Osteoblast (primary cell): ENCODE results near the gene MYCL. TPM values are rescaled to one million over a fixed set of nuclear protein-coding genes. Genes with fewer than 3 reads are reported as not detected.

Experiments used
- DNase-seq: peaks from one replicate; pipeline ENCODE4 v3.0.0; 2011; ENCODE audit warnings: low spot score, mixed read lengths; ENCODE audit not compliant: insufficient read length; ENCODE audit errors: missing footprints
- H2AFZ ChIP-seq: 2 replicates; pipeline ENCODE4 v1.6.0; 2011; ENCODE audit warnings: mild to moderate bottlenecking, low read length
- H3K27ac ChIP-seq: 2 replicates; pipeline ENCODE4 v1.5.1; 2011; ENCODE audit warnings: mild to moderate bottlenecking, low read depth, low read length, moderate library complexity
- H3K27me3 ChIP-seq: 2 replicates; pipeline ENCODE4 v1.6.0; 2012; ENCODE audit warnings: mild to moderate bottlenecking, control low read depth, inconsistent platforms, low read length, moderate library complexity; ENCODE audit not compliant: insufficient read depth
- H3K36me3 ChIP-seq: 2 replicates; pipeline ENCODE4 v1.5.1; 2011; ENCODE audit warnings: mild to moderate bottlenecking, low read length, control low read depth, moderate library complexity; ENCODE audit not compliant: insufficient read depth
- H3K4me1 ChIP-seq: 2 replicates; pipeline ENCODE4 v1.5.1; 2011; ENCODE audit warnings: mild to moderate bottlenecking, low read length, control low read depth, moderate library complexity; ENCODE audit not compliant: insufficient read depth
- H3K4me2 ChIP-seq: 2 replicates; pipeline ENCODE4 v1.6.0; 2011; ENCODE audit warnings: mild to moderate bottlenecking, low read length; ENCODE audit not compliant: insufficient read depth
- H3K4me3 ChIP-seq: fragments of 200-600 bp; sonication (generic); 3 replicates; pipeline ENCODE4 v1.5.1; 2012; ENCODE audit warnings: mild to moderate bottlenecking, low read length, inconsistent platforms; ENCODE audit not compliant: insufficient read depth
- H3K79me2 ChIP-seq: 2 replicates; pipeline ENCODE4 v1.6.0; 2012; ENCODE audit warnings: mild to moderate bottlenecking, low read length, control low read depth, inconsistent platforms; ENCODE audit not compliant: insufficient read depth
- H3K9me3 ChIP-seq: 2 replicates; pipeline ENCODE4 v1.5.1; 2011; ENCODE audit warnings: low read depth, low read length, control low read depth
- H4K20me1 ChIP-seq: 2 replicates; pipeline ENCODE4 v1.6.0; 2012; ENCODE audit warnings: mild to moderate bottlenecking, low read length, control low read depth; ENCODE audit not compliant: insufficient read depth
- total RNA-seq: library from RNA; depleted of rRNA; stranded (reverse); fragments of >200 nt; gene quantifications from 2 replicates; pipeline ENCODE4 v1.2.3, GENCODE V29; 2012
- TF ChIP-seq, protein P1 (sequence below): IDR thresholded peaks from 2 replicates; pipeline ENCODE4 v1.5.1; 2011; ENCODE audit warnings: mild to moderate bottlenecking, low read depth, low read length, moderate library complexity; ENCODE audit errors: extremely low read depth

The MYCL gene
- total RNA-seq, 1 donor = 0.72 TPM

DNA sequence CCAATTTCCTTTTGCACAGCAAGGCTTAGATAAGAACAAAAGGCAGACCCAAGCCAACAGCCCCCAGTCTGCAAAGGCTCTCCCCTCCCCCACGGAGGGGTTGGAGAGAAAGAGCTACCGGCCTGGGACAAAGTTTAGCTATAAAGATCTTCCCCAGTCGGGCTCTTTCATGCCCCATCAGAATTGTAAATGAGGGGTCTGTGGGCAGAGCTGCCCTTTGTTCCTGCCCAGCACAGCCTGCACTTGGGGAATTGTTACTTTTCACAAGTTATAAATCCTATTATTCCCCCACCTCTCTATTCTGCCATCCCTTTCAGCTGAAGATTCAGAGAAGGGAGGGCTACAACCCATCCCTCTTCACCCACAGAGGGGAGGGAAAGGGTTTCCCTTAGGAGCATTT lies 3.5 kb downstream of the MYCL start:
- TF ChIP-seq, protein P1, sequence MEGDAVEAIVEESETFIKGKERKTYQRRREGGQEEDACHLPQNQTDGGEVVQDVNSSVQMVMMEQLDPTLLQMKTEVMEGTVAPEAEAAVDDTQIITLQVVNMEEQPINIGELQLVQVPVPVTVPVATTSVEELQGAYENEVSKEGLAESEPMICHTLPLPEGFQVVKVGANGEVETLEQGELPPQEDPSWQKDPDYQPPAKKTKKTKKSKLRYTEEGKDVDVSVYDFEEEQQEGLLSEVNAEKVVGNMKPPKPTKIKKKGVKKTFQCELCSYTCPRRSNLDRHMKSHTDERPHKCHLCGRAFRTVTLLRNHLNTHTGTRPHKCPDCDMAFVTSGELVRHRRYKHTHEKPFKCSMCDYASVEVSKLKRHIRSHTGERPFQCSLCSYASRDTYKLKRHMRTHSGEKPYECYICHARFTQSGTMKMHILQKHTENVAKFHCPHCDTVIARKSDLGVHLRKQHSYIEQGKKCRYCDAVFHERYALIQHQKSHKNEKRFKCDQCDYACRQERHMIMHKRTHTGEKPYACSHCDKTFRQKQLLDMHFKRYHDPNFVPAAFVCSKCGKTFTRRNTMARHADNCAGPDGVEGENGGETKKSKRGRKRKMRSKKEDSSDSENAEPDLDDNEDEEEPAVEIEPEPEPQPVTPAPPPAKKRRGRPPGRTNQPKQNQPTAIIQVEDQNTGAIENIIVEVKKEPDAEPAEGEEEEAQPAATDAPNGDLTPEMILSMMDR = no peak

DNA sequence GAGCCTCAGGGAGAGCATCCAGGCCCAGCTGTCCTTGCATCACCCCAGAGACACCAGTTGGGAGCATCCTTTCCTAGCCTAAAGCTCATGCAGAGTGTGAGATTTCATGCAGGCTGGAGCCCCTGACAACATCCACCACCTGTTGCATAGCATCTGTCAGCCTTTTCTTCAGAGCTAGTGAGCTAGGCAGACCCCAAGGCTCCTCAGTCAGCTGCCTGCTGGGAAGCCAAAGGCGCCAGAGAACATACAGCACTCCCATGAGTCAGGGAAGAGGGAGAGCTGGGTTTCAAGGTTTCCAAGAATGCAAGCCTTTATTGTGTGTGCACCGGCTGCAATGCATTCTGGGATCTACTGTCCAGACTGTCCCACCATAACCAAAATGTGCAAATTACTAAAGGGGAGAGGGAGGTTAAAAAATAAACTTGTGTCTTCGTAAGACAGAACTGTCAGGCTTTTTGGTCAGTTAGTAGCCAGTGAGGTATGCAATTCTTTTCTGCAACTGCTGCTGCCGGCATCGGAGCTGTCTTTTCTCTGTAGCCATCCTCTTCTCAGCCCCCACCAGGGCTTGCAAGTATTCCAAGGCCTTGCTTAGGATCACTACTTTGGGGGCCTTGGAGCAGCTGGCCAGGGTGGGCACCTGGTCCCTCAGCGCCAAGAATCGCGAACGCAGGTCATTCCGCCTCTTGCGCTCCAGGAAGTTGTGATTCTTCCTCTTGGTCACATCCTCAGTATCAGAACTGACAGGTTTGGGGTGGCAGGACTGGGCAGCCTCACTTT lies 4.6 kb downstream of the MYCL start:
- peaks cover 16% of the 10 kb centered on the region for H3K27me3 ChIP-seq

More for the DNA sequence above, 3.5 kb downstream of the MYCL start:
- Histone ChIP-seq H3K27ac (no peak overlapping the region), H3K9me3 (no peaks in the 10 kb centered on the region), H3K4me2 (no peak overlapping the region), H3K79me2 (no peaks in the 10 kb centered on the region), H4K20me1 (no peaks in the 10 kb centered on the region), H3K27me3 (peaks cover 26% of the 10 kb centered on the region), H2AFZ (no peak overlapping the region), H3K36me3 (no peaks in the 10 kb centered on the region), H3K4me3 (no peak overlapping the region), H3K4me1 (peaks cover 32% of the 10 kb centered on the region)
- DNase-seq = no peak

DNA sequence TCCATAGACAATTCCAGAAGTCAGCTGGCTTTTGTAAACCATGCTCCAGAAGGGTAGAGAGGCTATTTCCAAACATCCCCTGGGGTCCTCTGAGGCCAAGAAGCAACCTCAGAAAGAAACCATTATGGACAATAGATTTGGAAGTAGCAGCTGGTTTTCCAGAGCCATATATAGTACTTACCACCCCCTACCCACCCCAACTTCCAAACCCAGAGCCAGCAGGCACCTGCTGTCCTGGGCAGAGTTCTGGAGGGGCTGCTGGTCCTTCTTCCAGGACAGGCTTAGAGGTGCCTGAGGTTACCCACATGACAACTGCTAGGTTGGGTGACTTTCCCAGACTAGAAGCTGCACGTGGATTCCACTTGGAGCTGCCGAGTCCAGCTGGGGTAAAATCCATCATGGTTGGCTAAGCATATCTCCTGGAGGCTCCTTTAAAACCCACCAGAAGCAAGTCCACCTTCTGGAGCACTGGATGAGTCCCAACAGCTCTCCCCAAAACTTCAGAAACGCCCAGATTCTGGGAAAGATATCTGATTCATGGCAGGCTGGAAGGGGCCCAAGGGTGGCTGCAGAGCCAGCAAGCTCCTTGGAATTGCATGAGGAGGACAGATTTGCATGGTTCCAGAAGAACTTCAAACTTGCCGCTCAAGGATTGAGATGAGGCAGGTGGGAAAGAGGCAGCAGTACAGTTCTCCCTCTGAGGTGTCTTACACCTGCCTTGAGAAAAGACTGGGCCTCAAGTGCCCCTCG lies 5.8 kb downstream of the MYCL start:
- no peaks in the 10 kb centered on the region for H3K36me3 ChIP-seq
- H3K4me2 ChIP-seq = no peak overlapping the region
- H4K20me1 ChIP-seq = no peaks in the 10 kb centered on the region
- H3K27me3 ChIP-seq = peaks cover 16% of the 10 kb centered on the region
- H3K4me1 ChIP-seq = peaks cover 37% of the 10 kb centered on the region
- H2AFZ ChIP-seq = no peak overlapping the region
- no peak for DNase-seq
- H3K27ac ChIP-seq = no peak overlapping the region
- H3K4me3 ChIP-seq = no peak overlapping the region
- TF ChIP-seq, protein P1 = no peak
- H3K9me3 ChIP-seq = no peaks in the 10 kb centered on the region
- H3K79me2 ChIP-seq = no peaks in the 10 kb centered on the region

More for the DNA sequence above, 4.6 kb downstream of the MYCL start:
- Histone ChIP-seq H3K4me1 (peaks cover 39% of the 10 kb centered on the region), H2AFZ (no peak overlapping the region), H3K4me2 (no peak overlapping the region), H3K4me3 (no peak overlapping the region), H3K36me3 (no peaks in the 10 kb centered on the region), H3K27ac (no peak overlapping the region), H4K20me1 (no peaks in the 10 kb centered on the region), H3K9me3 (no peaks in the 10 kb centered on the region), H3K79me2 (no peaks in the 10 kb centered on the region)
- peak; percentile 91 for DNase-seq
- TF ChIP-seq, protein P1 = no peak

DNA sequence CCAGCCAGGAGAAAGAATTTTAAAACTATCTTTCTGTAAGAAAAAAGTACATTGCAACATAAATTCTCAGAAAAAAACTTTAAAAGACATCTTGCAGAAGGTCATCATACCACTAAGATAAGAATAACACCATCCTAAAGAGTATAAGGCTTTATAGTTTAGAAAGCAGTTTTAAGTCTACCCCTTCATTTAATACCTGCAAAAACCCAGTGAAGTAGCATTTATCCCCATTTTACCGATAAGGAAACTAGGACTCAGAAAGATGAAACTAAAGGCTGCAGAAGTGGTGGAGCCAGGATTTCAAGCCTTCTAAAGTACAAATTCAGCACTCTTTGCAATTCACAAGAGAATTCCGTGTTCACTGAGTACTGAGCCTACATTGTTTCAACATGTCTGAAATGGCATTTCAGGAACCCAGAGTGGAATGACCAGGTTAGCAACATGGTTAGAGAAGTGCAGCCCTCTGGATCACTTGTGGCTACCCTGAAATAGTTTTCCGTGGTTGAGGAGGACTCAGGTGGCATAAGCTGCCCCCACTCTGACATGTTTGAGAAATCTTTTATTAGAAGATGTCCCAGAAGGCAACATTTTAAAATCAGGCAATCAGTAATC lies 6.7 kb downstream of the MYCL start:
- Histone ChIP-seq H4K20me1 (no peaks in the 10 kb centered on the region), H3K4me3 (no peak overlapping the region), H2AFZ (no peak overlapping the region), H3K4me2 (no peak overlapping the region), H3K79me2 (no peaks in the 10 kb centered on the region), H3K27me3 (peaks cover 8% of the 10 kb centered on the region), H3K9me3 (no peaks in the 10 kb centered on the region), H3K36me3 (no peaks in the 10 kb centered on the region), H3K4me1 (peaks cover 37% of the 10 kb centered on the region), H3K27ac (no peak overlapping the region)
- DNase-seq = no peak
- TF ChIP-seq, protein P1 = no peak
